HTERT RPE-1 (cell line): ENCODE data around the gene CCDC12.

Source experiments
- in situ Hi-C: fragments of 300-500 bp; cut with MboI; formaldehyde crosslinking; loops from 4 replicates; pipeline ENCODE4 v1.14.3; 2020; ENCODE audit warnings: low sequenced_read_pairs

Gene CCDC12

GRCh38 chr3:46976326-46977190 lies at the start of gene CCDC12:
Gene CCDC12 (minus strand): TSS chr3:46976745. CDS start chr3:46976732, 13 bp downstream.
- in situ Hi-C loops = no loop called here

GRCh38 chr3:47024932-47025331 lies 48.4 kb upstream of the CCDC12 start:
- in situ Hi-C loops = no loop called here

- in situ Hi-C loops = no loop called here
These were observed 46.1 kb upstream of the CCDC12 start for GRCh38 chr3:47022641-47023071.

- in situ Hi-C loops = no loop called here
These were observed 43.8 kb upstream of the CCDC12 start for GRCh38 chr3:47020311-47020710.

- in situ Hi-C loops = no loop called here
These were observed 42.7 kb upstream of the CCDC12 start for GRCh38 chr3:47019201-47019600.

GRCh38 chr3:47018269-47018611 lies 41.7 kb upstream of the CCDC12 start:
- in situ Hi-C loops = no loop called here

GRCh38 chr3:47017504-47018268 lies 41.1 kb upstream of the CCDC12 start:
- in situ Hi-C loops = no loop called here

GRCh38 chr3:47016934-47017435 lies 40.4 kb upstream of the CCDC12 start:
- in situ Hi-C loops = no loop called here

- in situ Hi-C loops = no loop called here
These were observed 39.8 kb upstream of the CCDC12 start for GRCh38 chr3:47016086-47016933.

- in situ Hi-C loops = no loop called here
These were observed 38.6 kb upstream of the CCDC12 start for GRCh38 chr3:47015151-47015550.

- in situ Hi-C loops = no loop called here
These were observed 37.5 kb upstream of the CCDC12 start for GRCh38 chr3:47014036-47014435.

- in situ Hi-C loops = no loop called here
These were observed 36.7 kb upstream of the CCDC12 start for GRCh38 chr3:47013231-47013630.

GRCh38 chr3:47012342-47013230 lies 36.0 kb upstream of the CCDC12 start:
- in situ Hi-C loops = no loop called here

GRCh38 chr3:47011371-47011770 lies 34.8 kb upstream of the CCDC12 start:
- in situ Hi-C loops = no loop called here

GRCh38 chr3:47010910-47011309 lies 34.4 kb upstream of the CCDC12 start:
- in situ Hi-C loops = no loop called here

GRCh38 chr3:47010111-47010712 lies 33.7 kb upstream of the CCDC12 start:
- in situ Hi-C loops = no loop called here

- in situ Hi-C loops = no loop called here
These were observed 32.9 kb upstream of the CCDC12 start for GRCh38 chr3:47009225-47010110.

GRCh38 chr3:47008851-47009224 lies 32.3 kb upstream of the CCDC12 start:
- in situ Hi-C loops = no loop called here
